ENCODE data around the gene MAPK13.

DNA sequence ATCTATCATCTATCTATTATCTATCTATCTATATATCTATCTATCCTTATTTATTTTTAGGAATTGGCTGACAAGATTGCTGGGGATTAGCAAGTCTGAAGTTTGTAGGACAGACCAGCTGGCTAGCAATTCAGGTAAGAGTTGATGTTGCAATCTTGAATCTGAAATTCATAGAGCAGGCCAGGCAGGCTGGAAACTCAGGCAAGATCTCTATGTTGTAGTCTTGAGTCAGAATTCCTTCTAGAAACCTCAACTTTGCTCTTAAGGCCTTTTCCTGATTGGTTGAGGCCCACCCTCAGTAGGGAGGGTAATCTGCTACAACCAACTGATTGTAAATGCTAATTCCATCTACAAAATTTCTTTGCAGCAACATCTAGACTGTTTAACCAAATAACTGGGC, 19.2 kb downstream of the MAPK13 start:
- TF ChIP-seq, protein P1, sequence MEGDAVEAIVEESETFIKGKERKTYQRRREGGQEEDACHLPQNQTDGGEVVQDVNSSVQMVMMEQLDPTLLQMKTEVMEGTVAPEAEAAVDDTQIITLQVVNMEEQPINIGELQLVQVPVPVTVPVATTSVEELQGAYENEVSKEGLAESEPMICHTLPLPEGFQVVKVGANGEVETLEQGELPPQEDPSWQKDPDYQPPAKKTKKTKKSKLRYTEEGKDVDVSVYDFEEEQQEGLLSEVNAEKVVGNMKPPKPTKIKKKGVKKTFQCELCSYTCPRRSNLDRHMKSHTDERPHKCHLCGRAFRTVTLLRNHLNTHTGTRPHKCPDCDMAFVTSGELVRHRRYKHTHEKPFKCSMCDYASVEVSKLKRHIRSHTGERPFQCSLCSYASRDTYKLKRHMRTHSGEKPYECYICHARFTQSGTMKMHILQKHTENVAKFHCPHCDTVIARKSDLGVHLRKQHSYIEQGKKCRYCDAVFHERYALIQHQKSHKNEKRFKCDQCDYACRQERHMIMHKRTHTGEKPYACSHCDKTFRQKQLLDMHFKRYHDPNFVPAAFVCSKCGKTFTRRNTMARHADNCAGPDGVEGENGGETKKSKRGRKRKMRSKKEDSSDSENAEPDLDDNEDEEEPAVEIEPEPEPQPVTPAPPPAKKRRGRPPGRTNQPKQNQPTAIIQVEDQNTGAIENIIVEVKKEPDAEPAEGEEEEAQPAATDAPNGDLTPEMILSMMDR (IDR thresholded peaks at IDR 0.05) = no peak
- no peak for TF ChIP-seq JUN (CRISPR knock-in tag; IDR thresholded peaks at IDR 0.05)
- no peak for TF ChIP-seq CREB1 (CRISPR knock-in tag; IDR thresholded peaks at IDR 0.05)
- TF ChIP-seq NR3C1 (CRISPR knock-in tag; conservative IDR thresholded peaks at IDR 0.05; ENCODE audit: low read depth) = no peak
- no peak for TF ChIP-seq GABPB1 (CRISPR knock-in tag; IDR thresholded peaks at IDR 0.05)
- TF ChIP-seq TEAD1 (CRISPR knock-in tag; IDR thresholded peaks at IDR 0.05) = no peak
- TF ChIP-seq, protein P2, sequence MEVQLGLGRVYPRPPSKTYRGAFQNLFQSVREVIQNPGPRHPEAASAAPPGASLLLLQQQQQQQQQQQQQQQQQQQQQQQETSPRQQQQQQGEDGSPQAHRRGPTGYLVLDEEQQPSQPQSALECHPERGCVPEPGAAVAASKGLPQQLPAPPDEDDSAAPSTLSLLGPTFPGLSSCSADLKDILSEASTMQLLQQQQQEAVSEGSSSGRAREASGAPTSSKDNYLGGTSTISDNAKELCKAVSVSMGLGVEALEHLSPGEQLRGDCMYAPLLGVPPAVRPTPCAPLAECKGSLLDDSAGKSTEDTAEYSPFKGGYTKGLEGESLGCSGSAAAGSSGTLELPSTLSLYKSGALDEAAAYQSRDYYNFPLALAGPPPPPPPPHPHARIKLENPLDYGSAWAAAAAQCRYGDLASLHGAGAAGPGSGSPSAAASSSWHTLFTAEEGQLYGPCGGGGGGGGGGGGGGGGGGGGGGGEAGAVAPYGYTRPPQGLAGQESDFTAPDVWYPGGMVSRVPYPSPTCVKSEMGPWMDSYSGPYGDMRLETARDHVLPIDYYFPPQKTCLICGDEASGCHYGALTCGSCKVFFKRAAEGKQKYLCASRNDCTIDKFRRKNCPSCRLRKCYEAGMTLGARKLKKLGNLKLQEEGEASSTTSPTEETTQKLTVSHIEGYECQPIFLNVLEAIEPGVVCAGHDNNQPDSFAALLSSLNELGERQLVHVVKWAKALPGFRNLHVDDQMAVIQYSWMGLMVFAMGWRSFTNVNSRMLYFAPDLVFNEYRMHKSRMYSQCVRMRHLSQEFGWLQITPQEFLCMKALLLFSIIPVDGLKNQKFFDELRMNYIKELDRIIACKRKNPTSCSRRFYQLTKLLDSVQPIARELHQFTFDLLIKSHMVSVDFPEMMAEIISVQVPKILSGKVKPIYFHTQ (CRISPR knock-in tag; IDR thresholded peaks at IDR 0.05) = no peak

Measured in WTC11 (cell line).